Subcutaneous preadipocyte (primary cell): ENCODE measurements around the gene TPR. TPM values are rescaled to one million over a fixed set of nuclear protein-coding genes. Genes with fewer than 3 reads are reported as not detected.

Source experiments
- total RNA-seq: library from RNA; depleted of rRNA; stranded (reverse); fragments of >200 nt; gene quantifications from 2 replicates; pipeline ENCODE4 v1.2.3, GENCODE V29; 2012

TPR gene
- 63.2 and 77.6 TPM in 2 replicates for total RNA-seq

GRCh38 chr1:186375152-186375928 lies at the start of gene TPR, which contains the start of gene ODR4:
TPR (minus strand) TSS chr1:186375253; CDS start chr1:186375028, 225 bp downstream.
ODR4 (plus strand) TSS chr1:186375838; CDS start chr1:186379786, 3,948 bp downstream.

GRCh38 chr1:186295980-186296379 lies 79.1 kb downstream of the TPR start, which contains the start of gene PRG4:
PRG4 (plus strand) TSS chr1:186296279.

Other genes with a start within 250 kb of the TPR start
- gene PRG4, start 79.0 kb downstream of the TPR start, total RNA-seq: 0.98 and 29.8 TPM in 2 replicates
- 16.8 and 17.6 TPM in 2 replicates for gene ODR4, start 585 bp upstream of the TPR start, total RNA-seq
- gene PDC, start 85.9 kb upstream of the TPR start, total RNA-seq: 0.20 TPM in 1 of 2 replicates, not detected in the other